Sigmoid colon (tissue), 4 donors: ENCODE results near the gene MPP3.

Experiments used
- CTCF ChIP-seq, 4 experiments: fragments of 450-650 bp in 3 of 4; fragments of 200-600 bp in 1 of 4; IDR thresholded peaks; one replicate each; pipeline ENCODE4 v1.5.1; 2016 to 2019; ENCODE audit warnings: antibody characterized with exemption in 4 of 4, mild to moderate bottlenecking in 3 of 4, moderate library complexity in 2 of 4
- EP300 ChIP-seq, 4 donors: sonication (generic); formaldehyde crosslinking; IDR thresholded peaks; one replicate each; pipeline ENCODE4 v1.6.1; 2017; ENCODE audit warnings: antibody characterized with exemption in 4 of 4
- POLR2A ChIP-seq, 2 donors: fragments of 450-650 bp; IDR thresholded peaks; one replicate each; pipeline ENCODE4 v1.6.1; 2016; ENCODE audit warnings: antibody characterized with exemption in 2 of 2, mild to moderate bottlenecking in 2 of 2, moderate library complexity in 2 of 2
- POLR2AphosphoS5 ChIP-seq, 4 donors: sonication (generic); formaldehyde crosslinking; IDR thresholded peaks; one replicate each; pipeline ENCODE4 v1.6.1; 2017; ENCODE audit warnings: antibody characterized with exemption in 4 of 4

- no peak for TF ChIP-seq POLR2A (IDR thresholded peaks at IDR 0.05)
- no peak for TF ChIP-seq CTCF (IDR thresholded peaks at IDR 0.05)
- TF ChIP-seq POLR2AphosphoS5 (IDR thresholded peaks at IDR 0.05): no peak
- TF ChIP-seq EP300 (IDR thresholded peaks at IDR 0.05): no peak
These were observed 18.9 kb downstream of the MPP3 start for GRCh38 chr17:43814026-43814425.
